ENCODE measurements around the gene RPGR.

The RPGR gene

DNA sequence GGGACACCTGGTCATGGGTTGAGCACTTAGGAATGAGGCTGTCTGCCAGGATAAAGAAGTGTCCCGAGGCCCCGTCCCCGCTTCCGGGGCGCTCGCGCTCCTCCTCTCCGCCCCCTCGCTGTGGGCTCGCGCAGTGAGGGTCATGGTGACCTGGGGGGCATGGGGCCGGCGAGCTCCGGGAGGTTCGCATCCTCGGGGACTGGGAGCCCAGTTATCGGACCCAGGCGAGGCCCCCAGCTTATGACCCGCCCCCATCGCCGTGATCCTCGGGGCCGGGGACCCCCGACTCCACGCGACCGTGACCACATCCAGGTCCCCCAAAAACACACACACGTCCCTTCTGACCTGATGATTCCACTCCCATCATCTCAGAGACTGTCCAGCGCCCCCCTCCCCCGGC is 71.3 kb downstream of the RPGR start:
- Histone ChIP-seq H3K36me3 (ENCODE audit: insufficient read depth, low read length) (no peaks in the 10 kb centered on the region), H3K4me2 (ENCODE audit: low read length) (no peak overlapping the region), H4K20me1 (ENCODE audit: insufficient read depth, low read length) (no peaks in the 10 kb centered on the region), H3K9ac (ENCODE audit: low read length) (no peak overlapping the region), H3K79me2 (ENCODE audit: insufficient read depth, low read length) (no peaks in the 10 kb centered on the region), H3K9me2 (ENCODE audit: low read depth, low read length) (no peaks in the 10 kb centered on the region), H3K4me3 (ENCODE audit: low read depth, low read length, poor library complexity, severe bottlenecking) (no peak overlapping the region), H3K4me1 (ENCODE audit: insufficient read depth, low read length, severe bottlenecking) (no peaks in the 10 kb centered on the region), H3K27ac (ENCODE audit: low read depth, low read length, poor library complexity, severe bottlenecking) (no peak overlapping the region), H3K27me3 (ENCODE audit: insufficient read depth, low read length) (no peaks in the 10 kb centered on the region), H3K9me3 (ENCODE audit: low read length) (no peaks in the 10 kb centered on the region), H3F3A (ENCODE audit: insufficient read depth, low read length) (no peaks in the 10 kb centered on the region), H2AFZ (ENCODE audit: low read length) (no peak overlapping the region)
- TF ChIP-seq, protein P1, sequence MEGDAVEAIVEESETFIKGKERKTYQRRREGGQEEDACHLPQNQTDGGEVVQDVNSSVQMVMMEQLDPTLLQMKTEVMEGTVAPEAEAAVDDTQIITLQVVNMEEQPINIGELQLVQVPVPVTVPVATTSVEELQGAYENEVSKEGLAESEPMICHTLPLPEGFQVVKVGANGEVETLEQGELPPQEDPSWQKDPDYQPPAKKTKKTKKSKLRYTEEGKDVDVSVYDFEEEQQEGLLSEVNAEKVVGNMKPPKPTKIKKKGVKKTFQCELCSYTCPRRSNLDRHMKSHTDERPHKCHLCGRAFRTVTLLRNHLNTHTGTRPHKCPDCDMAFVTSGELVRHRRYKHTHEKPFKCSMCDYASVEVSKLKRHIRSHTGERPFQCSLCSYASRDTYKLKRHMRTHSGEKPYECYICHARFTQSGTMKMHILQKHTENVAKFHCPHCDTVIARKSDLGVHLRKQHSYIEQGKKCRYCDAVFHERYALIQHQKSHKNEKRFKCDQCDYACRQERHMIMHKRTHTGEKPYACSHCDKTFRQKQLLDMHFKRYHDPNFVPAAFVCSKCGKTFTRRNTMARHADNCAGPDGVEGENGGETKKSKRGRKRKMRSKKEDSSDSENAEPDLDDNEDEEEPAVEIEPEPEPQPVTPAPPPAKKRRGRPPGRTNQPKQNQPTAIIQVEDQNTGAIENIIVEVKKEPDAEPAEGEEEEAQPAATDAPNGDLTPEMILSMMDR (IDR thresholded peaks at IDR 0.05; ENCODE audit: low read length) = no peak

GRCh38 chrX:38249965-38250364 is 77.3 kb downstream of the RPGR start:
- Histone ChIP-seq H3K36me3 (ENCODE audit: insufficient read depth, low read length) (no peaks in the 10 kb centered on the region), H3K9me2 (ENCODE audit: low read depth, low read length) (no peaks in the 10 kb centered on the region), H3F3A (ENCODE audit: insufficient read depth, low read length) (no peaks in the 10 kb centered on the region), H4K20me1 (ENCODE audit: insufficient read depth, low read length) (no peaks in the 10 kb centered on the region), H3K9ac (ENCODE audit: low read length) (no peak overlapping the region), H3K4me1 (ENCODE audit: insufficient read depth, low read length, severe bottlenecking) (no peaks in the 10 kb centered on the region), H3K4me2 (ENCODE audit: low read length) (no peak overlapping the region), H3K4me3 (ENCODE audit: low read depth, low read length, poor library complexity, severe bottlenecking) (no peak overlapping the region), H3K27me3 (ENCODE audit: insufficient read depth, low read length) (no peaks in the 10 kb centered on the region), H3K27ac (ENCODE audit: low read depth, low read length, poor library complexity, severe bottlenecking) (no peak overlapping the region), H2AFZ (ENCODE audit: low read length) (no peak overlapping the region), H3K9me3 (ENCODE audit: low read length) (no peaks in the 10 kb centered on the region), H3K79me2 (ENCODE audit: insufficient read depth, low read length) (no peaks in the 10 kb centered on the region)
- TF ChIP-seq, protein P1 (IDR thresholded peaks at IDR 0.05; ENCODE audit: low read length) = no peak
- TF ChIP-seq EZH2 (IDR thresholded peaks at IDR 0.05; ENCODE audit: borderline replicate concordance, low read length) = no peak

- Histone ChIP-seq H3F3A (ENCODE audit: insufficient read depth, low read length) (no peaks in the 10 kb centered on the region), H3K9ac (ENCODE audit: low read length) (no peak overlapping the region), H3K27me3 (ENCODE audit: insufficient read depth, low read length) (no peaks in the 10 kb centered on the region), H3K4me3 (ENCODE audit: low read depth, low read length, poor library complexity, severe bottlenecking) (no peak overlapping the region), H3K4me1 (ENCODE audit: insufficient read depth, low read length, severe bottlenecking) (no peaks in the 10 kb centered on the region), H3K4me2 (ENCODE audit: low read length) (no peak overlapping the region), H2AFZ (ENCODE audit: low read length) (no peak overlapping the region), H4K20me1 (ENCODE audit: insufficient read depth, low read length) (no peaks in the 10 kb centered on the region), H3K79me2 (ENCODE audit: insufficient read depth, low read length) (no peaks in the 10 kb centered on the region), H3K9me2 (ENCODE audit: low read depth, low read length) (no peaks in the 10 kb centered on the region), H3K9me3 (ENCODE audit: low read length) (no peaks in the 10 kb centered on the region), H3K27ac (ENCODE audit: low read depth, low read length, poor library complexity, severe bottlenecking) (no peak overlapping the region), H3K36me3 (ENCODE audit: insufficient read depth, low read length) (no peaks in the 10 kb centered on the region)
- TF ChIP-seq, protein P1 (IDR thresholded peaks at IDR 0.05; ENCODE audit: low read length) = no peak
- TF ChIP-seq EZH2 (IDR thresholded peaks at IDR 0.05; ENCODE audit: borderline replicate concordance, low read length) = no peak
Measured at GRCh38 chrX:38247051-38247450, 80.3 kb downstream of the RPGR start.

Measured in OCI-LY1 (cell line).